Keratinocyte (primary cell): Measurements from ENCODE around the gene MYO1G. TPM values are rescaled to one million over a fixed set of nuclear protein-coding genes. Genes with fewer than 3 reads are reported as not detected.

Experiments used
- DNase-seq: peaks from one replicate; pipeline ENCODE4 v3.0.0-alpha.2; 2011; ENCODE audit warnings: low read depth, missing footprints, low spot score
- FAIRE-seq: peaks from 2 replicates; lab custom pipeline; 2011; peaks lifted over from hg19 to GRCh38; lab: Jason Lieb, UNC
- H2AFZ ChIP-seq: 2 replicates; pipeline ENCODE4 v1.6.0; 2012; ENCODE audit warnings: low read length, control low read depth, inconsistent platforms; ENCODE audit not compliant: control insufficient read depth
- H3K27ac ChIP-seq: 2 replicates; pipeline ENCODE4 v1.5.1; 2011; ENCODE audit warnings: low read length; ENCODE audit not compliant: control insufficient read depth, insufficient read depth
- H3K27me3 ChIP-seq: 3 replicates; pipeline ENCODE4 v1.6.0; 2011; ENCODE audit warnings: low read length; ENCODE audit not compliant: control insufficient read depth, insufficient read depth; ENCODE audit errors: extremely low read depth
- H3K36me3 ChIP-seq, 2 experiments: 2 replicates in 1 of 2; 3 replicates in 1 of 2; pipeline ENCODE4 v1.5.1; 2011; ENCODE audit warnings: low read length in 2 of 2, mild to moderate bottlenecking in 1 of 2; ENCODE audit not compliant: control insufficient read depth in 2 of 2, insufficient read depth in 2 of 2; ENCODE audit errors: extremely low read depth in 1 of 2
- H3K4me1 ChIP-seq: 3 replicates; pipeline ENCODE4 v1.5.1; 2011; ENCODE audit warnings: low read length; ENCODE audit not compliant: control insufficient read depth, insufficient read depth; ENCODE audit errors: extremely low read depth
- H3K4me2 ChIP-seq: 3 replicates; pipeline ENCODE4 v1.6.0; 2011; ENCODE audit warnings: low read depth, low read length; ENCODE audit not compliant: control insufficient read depth, insufficient read depth; ENCODE audit errors: extremely low read depth
- H3K4me3 ChIP-seq, 3 experiments: fragments of 200-600 bp in 1 of 3; sonication (generic) in 1 of 3; 2 replicates in 2 of 3; 3 replicates in 1 of 3; pipeline ENCODE4 v1.5.1; 2011 to 2016; ENCODE audit warnings: low read length in 3 of 3, mild to moderate bottlenecking in 3 of 3, control low read depth in 2 of 3, inconsistent platforms in 1 of 3, low read depth in 1 of 3, mixed read lengths in 1 of 3, mixed run types in 1 of 3, moderate library complexity in 1 of 3; ENCODE audit not compliant: control insufficient read depth in 2 of 3, insufficient read depth in 2 of 3; ENCODE audit errors: extremely low read depth in 1 of 3
- H3K79me2 ChIP-seq: 2 replicates; pipeline ENCODE4 v1.6.0; 2012; ENCODE audit warnings: low read length; ENCODE audit not compliant: control insufficient read depth, insufficient read depth
- H3K9ac ChIP-seq: 3 replicates; pipeline ENCODE4 v1.6.0; 2011; ENCODE audit warnings: low read length; ENCODE audit not compliant: control insufficient read depth, insufficient read depth; ENCODE audit errors: extremely low read depth
- H3K9me1 ChIP-seq: 3 replicates; pipeline ENCODE4 v1.6.0; 2011; ENCODE audit warnings: low read length; ENCODE audit not compliant: control insufficient read depth, insufficient read depth; ENCODE audit errors: extremely low read depth
- H3K9me3 ChIP-seq: 2 replicates; pipeline ENCODE4 v1.5.1; 2012; ENCODE audit warnings: low read depth, low read length; ENCODE audit not compliant: control insufficient read depth
- H4K20me1 ChIP-seq: 3 replicates; pipeline ENCODE4 v1.6.0; 2011; ENCODE audit warnings: low read length; ENCODE audit not compliant: control insufficient read depth, insufficient read depth; ENCODE audit errors: extremely low read depth
- CTCF ChIP-seq, 3 experiments: IDR thresholded peaks in 1 of 3; conservative IDR thresholded peaks in 1 of 3; optimal IDR thresholded peaks in 1 of 3; 2 replicates in 2 of 3; 3 replicates in 1 of 3; pipeline versions ENCODE3 to v1.5.1; 2011; ENCODE audit warnings: low read length in 3 of 3, mild to moderate bottlenecking in 3 of 3, moderate library complexity in 2 of 3, control low read depth in 1 of 3, inconsistent platforms in 1 of 3; ENCODE audit not compliant: insufficient read depth in 2 of 3; ENCODE audit errors: extremely low read depth in 1 of 3
- EZH2 ChIP-seq: IDR thresholded peaks from one replicate; pipeline ENCODE4 v1.6.1; 2012; ENCODE audit warnings: inconsistent platforms, mild to moderate bottlenecking, low read length, moderate library complexity
- dilution Hi-C: fragments of 300-500 bp; cut with MboI; formaldehyde crosslinking; loops from one replicate; pipeline ENCODE4 v1.7.0; 2020; ENCODE audit warnings: low sequenced_read_pairs; ENCODE audit not compliant: extremely low pct_ligation_motif_present
- polyA plus RNA-seq, 5 experiments: library from polyadenylated mRNA; depleted of rRNA in 3 of 5; stranded (reverse) in 3 of 5; stranded (forward) in 1 of 5; unstranded in 1 of 5; fragments of >200 nt; gene quantifications; 1 replicate in 1 of 5; 2 replicates in 3 of 5; 3 replicates in 1 of 5; pipeline versions ENCODE4 v1.2.1 to v1.2.3, GENCODE V29; 2011 to 2012; ENCODE audit warnings: missing spikeins in 2 of 5, low read depth in 1 of 5, low replicate concordance in 1 of 5

Gene MYO1G
- polyA plus RNA-seq, 1 donor (not counting 4 experiments of a cell fraction or from before 2014, with no cell fraction given) = 0.03 TPM

DNA sequence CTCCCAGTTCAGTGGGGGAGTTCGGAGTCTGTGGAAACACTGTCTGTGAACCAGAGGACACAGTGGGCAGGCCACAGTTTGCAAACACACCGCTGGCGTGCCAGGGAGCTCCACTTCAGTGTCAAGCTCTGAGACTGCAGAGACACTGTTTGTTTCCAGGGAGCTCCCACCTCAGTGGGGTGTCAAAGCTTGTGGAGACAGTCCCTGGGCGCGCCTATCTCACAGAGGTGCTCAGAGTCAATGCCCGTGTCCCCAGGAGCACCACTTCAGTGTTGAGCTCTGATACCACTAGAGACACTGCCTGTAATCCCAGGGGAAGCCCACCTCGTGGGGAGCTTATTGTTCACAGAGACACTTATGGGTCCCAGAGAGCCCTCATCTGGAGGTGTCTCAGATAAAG is 4.3 kb downstream of the MYO1G start:
- FAIRE-seq (no peak), DNase-seq (no peak)
- no peak overlapping the region for H2AFZ ChIP-seq
- H3K9me1 ChIP-seq = no peaks in the 10 kb centered on the region
- no peak overlapping the region for H3K27ac ChIP-seq
- no peaks in the 10 kb centered on the region for H4K20me1 ChIP-seq
- peaks cover 7% of the 10 kb centered on the region for H3K27me3 ChIP-seq
- H3K9ac ChIP-seq = no peak overlapping the region
- H3K4me3 ChIP-seq = no peak overlapping the region
- H3K9me3 ChIP-seq = no peaks in the 10 kb centered on the region
- peaks cover 16% of the 10 kb centered on the region for H3K4me1 ChIP-seq
- H3K79me2 ChIP-seq = no peaks in the 10 kb centered on the region
- TF ChIP-seq CTCF (optimal IDR thresholded peaks at IDR 0.05 in 1 of 3, IDR thresholded peaks at IDR 0.05 in 1 of 3, conservative IDR thresholded peaks at IDR 0.05 in 1 of 3; ENCODE audit: extremely low read depth in 1 of 3, insufficient read depth in 2 of 3, low read length in 3 of 3) (no peak), EZH2 (no peak)
- dilution Hi-C loops = no loop called here
- H3K4me2 ChIP-seq = no peak overlapping the region
- H3K36me3 ChIP-seq = no peaks in the 10 kb centered on the region

DNA sequence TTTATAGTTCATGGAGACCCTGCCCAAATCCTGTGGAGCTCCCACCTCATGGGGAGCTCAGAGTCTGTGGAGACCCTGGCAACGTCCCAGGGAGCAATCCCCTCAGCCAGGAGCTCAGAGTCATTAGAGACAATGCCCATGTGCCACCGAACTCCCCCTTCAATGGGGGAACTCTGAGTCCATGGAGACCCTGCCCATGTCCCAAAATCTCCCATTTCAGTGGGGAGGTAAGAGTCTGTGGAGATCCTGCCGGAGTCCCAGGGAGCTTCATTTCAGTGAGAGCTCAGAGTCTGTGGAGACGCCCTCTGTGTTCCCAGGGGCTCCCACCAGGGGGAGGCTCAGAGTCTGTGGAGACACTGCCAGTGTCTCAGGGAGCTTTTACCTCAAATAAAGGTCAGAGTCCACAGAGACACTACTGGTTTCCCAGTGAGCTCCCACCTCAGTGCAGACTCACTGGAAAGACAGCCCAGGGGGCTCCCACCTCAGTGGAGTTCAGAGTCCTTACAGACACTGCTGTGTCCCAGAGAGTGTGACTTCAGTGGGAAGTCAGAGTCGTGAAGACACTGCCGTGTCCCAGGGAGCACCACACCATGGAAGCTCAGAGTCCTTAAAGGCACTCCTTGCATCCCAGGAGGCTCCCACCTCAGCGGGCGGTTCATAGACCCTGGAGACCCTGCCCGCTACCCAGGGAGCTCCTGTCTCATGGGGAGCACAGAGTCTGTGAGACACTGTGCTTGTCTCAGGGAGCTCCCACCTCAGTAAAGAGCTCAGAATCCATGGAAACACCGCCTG is 5.0 kb downstream of the MYO1G start:
- DNase-seq (no peak), FAIRE-seq (no peak)
- Histone ChIP-seq H3K27me3 (peaks cover 7% of the 10 kb centered on the region), H3K4me3 (no peak overlapping the region), H3K79me2 (no peaks in the 10 kb centered on the region), H3K9ac (no peak overlapping the region), H4K20me1 (no peaks in the 10 kb centered on the region), H3K4me1 (peaks cover 12% of the 10 kb centered on the region), H3K9me3 (no peaks in the 10 kb centered on the region), H2AFZ (no peak overlapping the region), H3K4me2 (no peak overlapping the region), H3K27ac (no peak overlapping the region), H3K9me1 (no peaks in the 10 kb centered on the region), H3K36me3 (no peaks in the 10 kb centered on the region)
- dilution Hi-C loops = no loop called here
- peak; percentile 47 to 75 (median 62) for TF ChIP-seq CTCF (optimal IDR thresholded peaks at IDR 0.05 in 1 of 3, IDR thresholded peaks at IDR 0.05 in 1 of 3, conservative IDR thresholded peaks at IDR 0.05 in 1 of 3; ENCODE audit: extremely low read depth in 1 of 3, insufficient read depth in 2 of 3, low read length in 3 of 3)
- TF ChIP-seq EZH2 = no peak
